A172 (cell line): ENCODE measurements around the gene CHRNA7. TPM values are rescaled to one million over a fixed set of nuclear protein-coding genes. Genes with fewer than 3 reads are reported as not detected.
"Not testable (repeated sequence)": the region's sequence is repeated elsewhere in the genome, so short reads cannot be mapped to it uniquely, and the experiment has no call there.

ENCODE experiments used
- DNase-seq: peaks from one replicate; pipeline ENCODE4 v3.0.0-alpha.2; 2015; ENCODE audit warnings: low spot score
- total RNA-seq: library from RNA; depleted of rRNA; stranded (reverse); fragments of >200 nt; shearing (Covaris generic); gene quantifications from 2 replicates; pipeline ENCODE4 v1.2.3, GENCODE V29; 2014

CHRNA7 gene
- total RNA-seq, 1 experiment from 2014 or later: 0.19 TPM

- DNase-seq: no peak
Measured at GRCh38 chr15:32120577-32121383, 90.5 kb downstream of the CHRNA7 start.

GRCh38 chr15:32121384-32121695, 91.0 kb downstream of the CHRNA7 start:
- no peak for DNase-seq

GRCh38 chr15:32122013-32122412, 91.7 kb downstream of the CHRNA7 start:
- DNase-seq: no peak

- no peak for DNase-seq
Measured at GRCh38 chr15:32123473-32123872, 93.2 kb downstream of the CHRNA7 start.

GRCh38 chr15:32124726-32125125, 94.4 kb downstream of the CHRNA7 start:
- DNase-seq: no peak

- no peak for DNase-seq
Measured at GRCh38 chr15:32125595-32125994, 95.3 kb downstream of the CHRNA7 start.

GRCh38 chr15:32129815-32130214, 99.5 kb downstream of the CHRNA7 start:
- no peak for DNase-seq

GRCh38 chr15:32130823-32131222, 100.5 kb downstream of the CHRNA7 start:
- no peak for DNase-seq

- DNase-seq: no peak
Measured at GRCh38 chr15:32131803-32132202, 101.5 kb downstream of the CHRNA7 start.

- no peak for DNase-seq
Measured at GRCh38 chr15:32132859-32133258, 102.5 kb downstream of the CHRNA7 start.

GRCh38 chr15:32134842-32135241, 104.5 kb downstream of the CHRNA7 start:
- no peak for DNase-seq

GRCh38 chr15:32135335-32135734, 105.0 kb downstream of the CHRNA7 start:
- no peak for DNase-seq

- not testable (repeated sequence) for DNase-seq
Measured at GRCh38 chr15:32145512-32145911, 115.2 kb downstream of the CHRNA7 start.

- no peak for DNase-seq
Measured at GRCh38 chr15:32148833-32149555, 118.7 kb downstream of the CHRNA7 start.

- no peak for DNase-seq
Measured at GRCh38 chr15:32152574-32152973, 122.3 kb downstream of the CHRNA7 start.

- DNase-seq: not testable (repeated sequence)
Measured at GRCh38 chr15:32153868-32154623, 123.7 kb downstream of the CHRNA7 start.

GRCh38 chr15:32162143-32162542, 131.8 kb downstream of the CHRNA7 start:
- not testable (repeated sequence) for DNase-seq

- DNase-seq: not testable (repeated sequence)
Measured at GRCh38 chr15:32164065-32164464, 133.8 kb downstream of the CHRNA7 start.

GRCh38 chr15:32164747-32165146, 134.4 kb downstream of the CHRNA7 start:
- DNase-seq: not testable (repeated sequence)

GRCh38 chr15:32165775-32166174, 135.5 kb downstream of the CHRNA7 start:
- DNase-seq: not testable (repeated sequence)

- not testable (repeated sequence) for DNase-seq
Measured at GRCh38 chr15:32166270-32166669, 136.0 kb downstream of the CHRNA7 start.

GRCh38 chr15:32167913-32168312, 137.6 kb downstream of the CHRNA7 start:
- DNase-seq: not testable (repeated sequence)
